Lung microvascular endothelial cell (primary cell): ENCODE data around the gene UAP1L1. TPM values are rescaled to one million over a fixed set of nuclear protein-coding genes. Genes with fewer than 3 reads are reported as not detected.
A peak's percentile ranks its signal among the peaks of the same experiment; 100 is the strongest.

Experiments
- DNase-seq, 2 donors: peaks; one replicate each; pipeline versions ENCODE4 v3.0.0 to v3.0.0-alpha.2; 2010; ENCODE audit warnings: low read depth in 2 of 2
- total RNA-seq: library from RNA; depleted of rRNA; stranded (reverse); fragments of >200 nt; gene quantifications from 2 replicates; pipeline ENCODE4 v1.2.1, GENCODE V29; 2014

Gene UAP1L1
- total RNA-seq, 1 donor from 2014 or later = 16.9 TPM

- DNase-seq = no peak
Measured at GRCh38 chr9:137096785-137097546, 19.6 kb downstream of the UAP1L1 start.

GRCh38 chr9:137097761-137098462 is 20.6 kb downstream of the UAP1L1 start:
- no peak for DNase-seq

- DNase-seq = no peak
Measured at GRCh38 chr9:137099231-137099630, 21.9 kb downstream of the UAP1L1 start.

- DNase-seq = no peak
Measured at GRCh38 chr9:137103206-137103999, 26.1 kb downstream of the UAP1L1 start.

GRCh38 chr9:137105814-137106661 is 28.7 kb downstream of the UAP1L1 start:
- no peak for DNase-seq

GRCh38 chr9:137106662-137107250 is 29.4 kb downstream of the UAP1L1 start:
- DNase-seq = no peak

- no peak for DNase-seq
Measured at GRCh38 chr9:137107312-137107921, 30.1 kb downstream of the UAP1L1 start.

- no peak for DNase-seq
Measured at GRCh38 chr9:137107982-137108381, 30.7 kb downstream of the UAP1L1 start.

GRCh38 chr9:137108608-137109249 is 31.4 kb downstream of the UAP1L1 start:
- peak in 1 of 2 donors; percentile 49 for DNase-seq

- DNase-seq = no peak
Measured at GRCh38 chr9:137109250-137110146, 32.2 kb downstream of the UAP1L1 start.

GRCh38 chr9:137110147-137110910 is 33.0 kb downstream of the UAP1L1 start:
- no peak for DNase-seq

GRCh38 chr9:137110911-137111787 is 33.8 kb downstream of the UAP1L1 start:
- no peak for DNase-seq

- DNase-seq = no peak
Measured at GRCh38 chr9:137111788-137112563, 34.7 kb downstream of the UAP1L1 start.

GRCh38 chr9:137112564-137113384 is 35.5 kb downstream of the UAP1L1 start:
- DNase-seq = no peak

GRCh38 chr9:137113385-137114159 is 36.3 kb downstream of the UAP1L1 start:
- peak in 1 of 2 donors; percentile 42 for DNase-seq
